ENCODE data around the gene GPR157.

GPR157 gene

DNA sequence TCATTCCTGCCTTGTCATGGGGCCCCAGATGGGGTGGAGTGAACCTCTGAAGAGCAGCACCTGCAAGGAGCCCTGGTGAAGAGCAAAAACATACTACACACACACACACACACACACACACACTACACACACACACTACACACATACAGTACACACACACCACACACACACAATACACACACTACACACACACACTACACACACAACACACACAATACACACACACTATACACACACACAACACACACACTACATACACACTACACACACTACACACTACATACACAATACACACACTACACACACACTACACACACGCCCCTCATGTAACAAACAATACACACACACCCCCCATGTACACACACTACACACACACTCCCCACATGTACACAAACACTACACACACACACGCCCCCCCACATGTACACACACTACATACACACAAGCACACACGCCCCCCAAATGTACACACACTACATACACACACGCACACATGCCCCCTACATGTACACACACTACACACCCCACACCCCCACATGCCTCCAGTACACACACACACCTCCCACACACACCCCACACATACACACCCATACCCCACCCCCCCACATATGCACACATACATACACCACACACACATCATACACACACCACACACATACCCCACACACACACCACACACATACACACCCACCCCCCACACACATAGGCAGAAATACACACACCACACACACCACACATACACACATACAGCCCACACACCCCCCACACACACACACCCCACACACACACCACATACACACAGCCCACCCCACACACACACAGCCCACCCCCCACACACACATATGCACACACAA is 68.8 kb downstream of the GPR157 start:
- DNase-seq: no peak

DNA sequence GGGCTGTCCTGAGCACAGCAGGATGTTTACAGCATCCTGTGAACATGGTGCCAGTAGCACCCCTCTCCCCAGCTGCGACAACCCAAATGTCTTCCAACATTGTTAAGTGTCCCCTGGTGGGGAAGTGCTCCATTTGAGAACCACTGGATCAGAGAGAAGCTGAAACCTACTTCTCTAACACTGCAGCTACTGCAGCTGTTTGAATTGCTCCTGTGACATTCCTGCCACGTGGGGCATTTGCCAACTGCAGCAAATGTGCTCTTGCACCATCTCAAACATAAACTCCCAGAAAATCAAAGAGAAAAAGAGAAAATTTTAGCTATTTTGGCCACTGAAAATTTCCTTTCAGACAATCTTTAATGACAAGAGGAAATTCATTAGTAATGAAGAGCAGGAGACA is 70.4 kb downstream of the GPR157 start:
- DNase-seq: no peak

DNA sequence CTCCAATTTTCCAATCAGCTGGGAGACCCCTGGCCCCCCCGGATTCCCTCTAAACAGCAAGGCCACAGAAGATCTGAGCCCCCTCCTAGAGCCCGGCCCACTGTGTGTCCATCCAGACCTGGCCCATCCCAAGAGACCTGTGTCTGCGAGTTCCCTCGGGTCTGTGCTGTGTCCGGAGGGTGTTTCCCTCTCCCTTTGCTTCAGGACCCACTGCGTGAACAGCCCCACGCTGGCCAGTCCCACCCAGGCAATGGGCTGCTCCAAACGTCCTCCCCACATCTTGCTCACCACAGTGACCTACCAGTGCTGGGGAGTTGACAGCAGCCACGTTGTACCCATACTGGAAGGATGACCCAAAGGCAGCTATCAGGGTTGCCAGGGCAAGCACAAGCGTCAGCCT is 71.1 kb downstream of the GPR157 start:
- DNase-seq: no peak

DNA sequence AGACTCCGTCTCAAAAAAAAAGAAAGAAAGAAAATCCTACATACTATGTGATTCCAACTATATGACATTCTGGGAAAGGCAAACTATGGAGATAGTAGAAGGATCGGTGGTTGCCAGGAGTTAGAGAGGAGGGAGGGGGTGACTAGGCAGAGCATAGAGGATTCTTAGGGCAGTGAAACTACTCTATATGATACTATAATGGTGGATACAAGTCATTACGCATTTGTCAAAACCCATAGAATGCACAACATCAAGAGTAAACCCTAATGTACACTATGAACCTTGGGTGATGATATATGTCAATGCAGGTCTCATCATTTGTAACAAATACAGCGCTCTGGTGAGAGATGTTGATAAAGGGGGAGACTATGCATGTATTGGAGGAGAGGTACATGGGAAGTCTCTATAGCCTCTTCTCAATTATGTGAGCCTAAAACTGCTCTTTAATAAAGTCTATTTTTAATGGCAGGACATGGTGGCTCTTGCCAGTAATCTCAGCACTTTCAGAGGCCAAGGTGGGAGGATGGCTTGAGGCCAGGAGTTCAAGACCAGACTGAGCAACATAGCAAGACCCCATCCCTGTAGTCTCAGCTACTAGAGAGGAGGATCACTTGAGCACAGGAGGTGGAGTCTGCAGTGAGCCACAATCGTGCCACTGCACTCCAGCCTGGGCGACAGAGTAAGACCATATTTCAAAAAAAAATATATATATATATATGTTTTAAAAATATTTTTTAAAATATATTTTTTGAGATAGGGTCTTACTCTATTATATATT is 76.4 kb downstream of the GPR157 start:
- no peak for DNase-seq

DNA sequence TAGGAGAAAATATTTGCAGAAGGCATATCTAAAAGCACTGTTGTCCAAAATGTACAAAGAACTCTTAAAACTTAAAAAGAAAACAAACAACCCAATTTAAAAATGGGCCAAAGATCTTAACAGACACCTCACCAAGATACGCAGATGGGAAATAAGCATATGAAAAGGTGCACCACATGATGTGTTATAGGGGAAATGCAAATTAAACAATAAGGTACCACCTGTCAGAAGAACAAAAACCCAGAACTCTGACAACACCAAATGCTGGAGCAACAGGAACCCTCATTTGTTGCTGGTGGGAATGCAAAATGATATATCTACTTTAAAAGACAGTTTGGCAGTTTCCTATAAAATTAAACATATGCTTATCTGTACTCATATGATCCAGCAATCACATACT is 77.5 kb downstream of the GPR157 start:
- DNase-seq: no peak

DNA sequence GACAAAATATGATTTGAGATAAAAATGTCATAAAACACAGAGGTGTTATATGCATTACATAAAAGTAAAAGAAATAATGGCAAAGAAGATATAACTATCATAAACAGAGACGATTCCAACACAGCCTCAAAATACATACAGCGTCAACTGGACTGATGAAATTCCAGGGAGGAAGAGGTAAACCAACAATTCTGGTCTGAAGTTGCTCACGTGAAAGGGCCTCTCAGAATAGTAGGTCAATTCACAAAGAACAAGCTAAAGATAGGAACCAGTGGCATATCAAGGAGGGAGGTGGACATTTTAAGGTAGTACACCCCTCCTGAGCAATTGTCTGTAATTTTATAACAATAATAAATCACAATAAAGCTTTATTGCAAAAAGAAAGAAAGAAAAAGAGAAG is 78.1 kb downstream of the GPR157 start:
- no peak for DNase-seq

Measured in suppressor macrophage treated with lipopolysaccharide for 4 hours (primary cell).